ENCODE results near the gene KRTAP9-6.

- TF ChIP-seq POLR2A (IDR thresholded peaks at IDR 0.05) (no peak), CTCF (IDR thresholded peaks at IDR 0.05) (no peak), POLR2AphosphoS5 (IDR thresholded peaks at IDR 0.05) (no peak)
These were observed 8.9 kb upstream of the KRTAP9-6 start for GRCh38 chr17:41256291-41256685.

All from breast epithelium (tissue), 3 donors.